Thyroid gland (tissue), 4 donors: ENCODE measurements around the gene MME.

Experiments
- POLR2A ChIP-seq, 2 donors: fragments of 450-650 bp; IDR thresholded peaks; one replicate each; pipeline ENCODE4 v1.6.1; 2017; ENCODE audit warnings: antibody characterized with exemption in 2 of 2, mild to moderate bottlenecking in 2 of 2, moderate library complexity in 1 of 2
- TF ChIP-seq, protein P1 (sequence below), 6 experiments: fragments of 200-600 bp in 3 of 6; fragments of 450-650 bp in 3 of 6; sonication (generic) in 3 of 6; IDR thresholded peaks; one replicate each; pipeline ENCODE4 v1.5.1; 2016 to 2019; ENCODE audit warnings: antibody characterized with exemption in 6 of 6, mild to moderate bottlenecking in 2 of 6, inconsistent platforms in 1 of 6, moderate library complexity in 1 of 6

DNA sequence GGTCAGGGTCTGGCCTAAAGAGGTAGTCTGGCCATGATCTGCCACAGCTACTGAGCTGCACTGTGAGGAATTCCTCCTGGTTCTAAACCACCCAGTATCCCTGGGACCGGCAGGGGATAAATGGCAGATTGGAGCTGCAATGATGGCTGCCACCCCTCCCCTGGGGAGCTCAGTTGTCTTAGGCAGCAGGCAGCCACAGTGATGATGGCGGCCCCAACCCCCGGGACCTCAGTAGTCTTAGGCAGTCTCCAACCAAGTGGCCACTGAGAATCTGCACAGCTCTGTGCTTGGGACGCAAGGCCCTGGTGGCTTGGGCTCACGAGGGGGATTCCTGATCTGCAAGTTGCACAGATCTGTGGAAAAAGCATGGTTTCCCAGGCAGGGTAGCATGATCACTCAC, 145.3 kb downstream of the MME start:
- TF ChIP-seq POLR2A (IDR thresholded peaks at IDR 0.05) = no peak
- TF ChIP-seq, protein P1, sequence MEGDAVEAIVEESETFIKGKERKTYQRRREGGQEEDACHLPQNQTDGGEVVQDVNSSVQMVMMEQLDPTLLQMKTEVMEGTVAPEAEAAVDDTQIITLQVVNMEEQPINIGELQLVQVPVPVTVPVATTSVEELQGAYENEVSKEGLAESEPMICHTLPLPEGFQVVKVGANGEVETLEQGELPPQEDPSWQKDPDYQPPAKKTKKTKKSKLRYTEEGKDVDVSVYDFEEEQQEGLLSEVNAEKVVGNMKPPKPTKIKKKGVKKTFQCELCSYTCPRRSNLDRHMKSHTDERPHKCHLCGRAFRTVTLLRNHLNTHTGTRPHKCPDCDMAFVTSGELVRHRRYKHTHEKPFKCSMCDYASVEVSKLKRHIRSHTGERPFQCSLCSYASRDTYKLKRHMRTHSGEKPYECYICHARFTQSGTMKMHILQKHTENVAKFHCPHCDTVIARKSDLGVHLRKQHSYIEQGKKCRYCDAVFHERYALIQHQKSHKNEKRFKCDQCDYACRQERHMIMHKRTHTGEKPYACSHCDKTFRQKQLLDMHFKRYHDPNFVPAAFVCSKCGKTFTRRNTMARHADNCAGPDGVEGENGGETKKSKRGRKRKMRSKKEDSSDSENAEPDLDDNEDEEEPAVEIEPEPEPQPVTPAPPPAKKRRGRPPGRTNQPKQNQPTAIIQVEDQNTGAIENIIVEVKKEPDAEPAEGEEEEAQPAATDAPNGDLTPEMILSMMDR (IDR thresholded peaks at IDR 0.05) = no peak
